HCT116 (cell line): Measurements from ENCODE around the gene LYSMD4. TPM values are rescaled to one million over a fixed set of nuclear protein-coding genes. Genes with fewer than 3 reads are reported as not detected.

Experiments
- ATAC-seq: fragments of 200-7000 bp; cut with Tn5 transposase; 2 replicates; pipeline ENCODE4 v1.9.1; 2020; ENCODE audit warnings: mild to moderate bottlenecking, moderate library complexity
- BruUV-seq: library from RNA; stranded (reverse); fragments of 400-500 nt; replicated peaks from 2 replicates; lab custom pipeline; 2021; lab: Mats Ljungman, UMichigan
- CTCF ChIA-PET: fragments of 300-600 bp; sonication (Branson Sonifier 250); formaldehyde crosslinking; loops from one replicate; lab custom pipeline; 2021; ENCODE audit warnings: antibody characterized with exemption; lab: Charles Lee
- POLR2A ChIA-PET: fragments of 300-600, 350-600 bp; sonication (Branson Sonifier 250); formaldehyde crosslinking; loops from one replicate; lab custom pipeline; 2021; ENCODE audit warnings: antibody characterized with exemption; lab: Charles Lee
- RAD21 ChIA-PET, 2 experiments: fragments of 300-600 bp; sonication (Branson Sonifier 250); formaldehyde crosslinking; loops; one replicate each; lab custom pipeline; 2023; ENCODE audit warnings: low total read pairs in 2 of 2; ENCODE audit not compliant: uncharacterized antibody in 2 of 2, unreplicated experiment in 2 of 2, low non-redundant PET in 1 of 2; lab: Charles Lee
- DNase-seq: peaks from one replicate; pipeline ENCODE4 v3.0.0-alpha.2; 2010; ENCODE audit warnings: low read depth, low spot score
- H2AFZ ChIP-seq: fragments of 200-600 bp; shearing (Covaris generic), sonication (generic); 2 replicates; pipeline ENCODE4 v1.6.1; 2017; ENCODE audit warnings: low read depth, mixed run types, mixed read lengths, antibody characterized with exemption, low read length; ENCODE audit not compliant: poor library complexity, severe bottlenecking
- H3K27ac ChIP-seq: 2 replicates; pipeline ENCODE4 v1.5.1; 2012; ENCODE audit warnings: low read depth, low read length
- H3K27me3 ChIP-seq: fragments of 200-600 bp; sonication (generic); 2 replicates; pipeline ENCODE4 v1.6.1; 2016; ENCODE audit warnings: mixed run types, low read length, mixed read lengths; ENCODE audit not compliant: insufficient read depth
- H3K36me3 ChIP-seq, 2 experiments: fragments of 200-500 bp in 1 of 2; fragments of 200-600 bp in 1 of 2; sonication (Bioruptor generic) in 1 of 2; sonication (generic) in 1 of 2; 2 replicates each; pipeline versions ENCODE4 v1.5.1 to v1.6.1; 2014 to 2016; ENCODE audit warnings: low read length in 2 of 2, inconsistent platforms in 1 of 2, mixed read lengths in 1 of 2, mixed run types in 1 of 2; ENCODE audit not compliant: insufficient read depth in 2 of 2, control insufficient read depth in 1 of 2
- H3K4me1 ChIP-seq, 2 experiments: fragments of 200-600 bp in 1 of 2; sonication (generic) in 1 of 2; 2 replicates each; pipeline versions ENCODE4 v1.5.1 to v1.6.1; 2012 to 2017; ENCODE audit warnings: low read length in 2 of 2, inconsistent platforms in 1 of 2, mild to moderate bottlenecking in 1 of 2, mixed read lengths in 1 of 2, mixed run types in 1 of 2, moderate library complexity in 1 of 2; ENCODE audit not compliant: insufficient read depth in 2 of 2, control insufficient read depth in 1 of 2
- H3K4me2 ChIP-seq: fragments of 200-600 bp; sonication (generic); 2 replicates; pipeline ENCODE4 v1.6.1; 2017; ENCODE audit warnings: mixed run types, low read length, mixed read lengths
- H3K4me3 ChIP-seq, 2 experiments: fragments of 200-600 bp in 1 of 2; sonication (generic) in 1 of 2; replicated peaks in 1 of 2; 2 replicates each; pipeline ENCODE4 v1.5.1; 2011 to 2016; ENCODE audit warnings: low read length in 2 of 2, control low read depth in 1 of 2, low read depth in 1 of 2, mild to moderate bottlenecking in 1 of 2, mixed read lengths in 1 of 2, mixed run types in 1 of 2
- H3K79me2 ChIP-seq: fragments of 200-600 bp; sonication (generic); 2 replicates; pipeline ENCODE4 v1.6.1; 2017; ENCODE audit warnings: mild to moderate bottlenecking, mixed run types, low read length, moderate library complexity, mixed read lengths; ENCODE audit not compliant: insufficient read depth
- H3K9ac ChIP-seq: fragments of 200-600 bp; sonication (generic); 2 replicates; pipeline ENCODE4 v1.6.1; 2016; ENCODE audit warnings: low read length, mixed read lengths
- H3K9me2 ChIP-seq: fragments of 200-600 bp; sonication (generic), shearing (Covaris generic); 2 replicates; pipeline ENCODE4 v1.6.1; 2017; ENCODE audit warnings: mixed run types, mild to moderate bottlenecking, moderate library complexity; ENCODE audit not compliant: insufficient read depth
- H3K9me3 ChIP-seq, 2 experiments: fragments of 200-500 bp in 1 of 2; fragments of 200-600 bp in 1 of 2; sonication (Bioruptor generic) in 1 of 2; sonication (generic) in 1 of 2; 2 replicates each; pipeline ENCODE4 v1.6.1; 2014 to 2017; ENCODE audit warnings: low read length in 2 of 2, mixed read lengths in 2 of 2, inconsistent platforms in 1 of 2, low read depth in 1 of 2, mild to moderate bottlenecking in 1 of 2, mixed run types in 1 of 2, moderate library complexity in 1 of 2; ENCODE audit not compliant: control insufficient read depth in 1 of 2, insufficient read depth in 1 of 2
- H4K20me1 ChIP-seq: fragments of 200-600 bp; sonication (generic), shearing (Covaris generic); 2 replicates; pipeline ENCODE4 v1.6.1; 2017; ENCODE audit warnings: mixed run types, mild to moderate bottlenecking, moderate library complexity; ENCODE audit not compliant: insufficient read depth
- CEBPB ChIP-seq: IDR thresholded peaks from 2 replicates; pipeline ENCODE4 v1.6.1; 2012; ENCODE audit warnings: low read depth
- CTCF ChIP-seq, 3 experiments: fragments of 200-600 bp in 1 of 3; sonication (generic) in 1 of 3; IDR thresholded peaks in 2 of 3; conservative IDR thresholded peaks in 1 of 3; 2 replicates each; pipeline ENCODE4 v1.5.1; 2012 to 2017; ENCODE audit warnings: low read depth in 2 of 3, low read length in 2 of 3, antibody characterized with exemption in 1 of 3, borderline replicate concordance in 1 of 3, control low read depth in 1 of 3, mild to moderate bottlenecking in 1 of 3, mixed read lengths in 1 of 3, mixed run types in 1 of 3, moderate library complexity in 1 of 3; ENCODE audit not compliant: insufficient read depth in 1 of 3
- EZH2 ChIP-seq: fragments of 200-600 bp; sonication (generic); IDR thresholded peaks from 2 replicates; pipeline ENCODE4 v1.6.1; 2017; ENCODE audit warnings: antibody characterized with exemption, mixed run types
- POLR2A ChIP-seq: IDR thresholded peaks from 2 replicates; pipeline ENCODE4 v1.7.0; 2011; ENCODE audit warnings: borderline replicate concordance; ENCODE audit not compliant: insufficient read depth, insufficient read length; ENCODE audit errors: extremely low read depth
- POLR2AphosphoS5 ChIP-seq: IDR thresholded peaks from 2 replicates; pipeline ENCODE4 v1.6.1; 2011; ENCODE audit warnings: mild to moderate bottlenecking, low read depth, low read length, moderate library complexity
- REST ChIP-seq: IDR thresholded peaks from 2 replicates; pipeline ENCODE4 v1.6.1; 2012; ENCODE audit warnings: low read depth
- SP1 ChIP-seq: IDR thresholded peaks from 2 replicates; pipeline ENCODE4 v1.6.1; 2012; ENCODE audit warnings: low read depth
- SRF ChIP-seq: IDR thresholded peaks from 2 replicates; pipeline ENCODE4 v1.6.1; 2012; ENCODE audit warnings: low read depth
- ZBTB33 ChIP-seq: IDR thresholded peaks from 2 replicates; pipeline ENCODE4 v1.6.1; 2011; ENCODE audit warnings: mild to moderate bottlenecking, low read length, moderate library complexity; ENCODE audit not compliant: insufficient replicate concordance; ENCODE audit errors: extremely low read depth
- ZFX ChIP-seq: fragments of 450-650 bp; IDR thresholded peaks from 2 replicates; pipeline ENCODE4 v1.6.1; 2017
- intact Hi-C: fragments of 100-400 bp; cut with micrococcal nuclease; formaldehyde crosslinking; loops from 2 replicates; pipeline ENCODE4 v1.10.0; 2022
- total RNA-seq: library from RNA; stranded (reverse); gene quantifications from one replicate; pipeline ENCODE4 v1.2.1, GENCODE V29; 2021; ENCODE audit not compliant: unreplicated experiment

Gene LYSMD4
- total RNA-seq, 1 experiment from 2014 or later: 8.6 TPM

GRCh38 chr15:99732751-99733267 lies 428 bp downstream of the LYSMD4 start:
- H3K9me3 ChIP-seq: no peaks in the 10 kb centered on the region
- H2AFZ ChIP-seq: no peak overlapping the region
- H3K4me1 ChIP-seq: peaks cover 3 to 13% of the 10 kb centered on the region in 2 experiments; a peak in 3 of 4 replicates
- peak overlapping the region; percentile 86 for H3K4me2 ChIP-seq
- intact Hi-C loops: no loop called here
- ChIA-PET RAD21 (interaction anchor here (0.6 to 1.0 kb wide), 5 partner anchors 14 to 460 kb away, joined by 3 to 6 read pairs (median 3); no protein-coding TSS in a partner anchor), POLR2A (interaction anchor here (0.6 to 1.6 kb wide), 9 partner anchors 23 to 1107 kb away, joined by 3 to 6 read pairs (median 4); partner anchors contain the start of gene TTC23), CTCF (interaction anchor here (0.6 to 1.8 kb wide), 5 partner anchors 14 to 460 kb away, joined by 3 to 19 read pairs (median 9); no protein-coding TSS in a partner anchor)
- H3K27me3 ChIP-seq: no peaks in the 10 kb centered on the region
- peak; percentile 52 for ATAC-seq
- no peaks in the 10 kb centered on the region for H3K9me2 ChIP-seq
- H4K20me1 ChIP-seq: no peaks in the 10 kb centered on the region
- H3K79me2 ChIP-seq: no peaks in the 10 kb centered on the region
- DNase-seq: no peak
- no TSS peak for BruUV-seq
- H3K36me3 ChIP-seq: no peaks in the 10 kb centered on the region
- peak overlapping the region; percentile 64 to 73 for H3K4me3 ChIP-seq
- TF ChIP-seq EZH2 (no peak), REST (no peak), SRF (no peak), ZBTB33 (no peak), ZFX (no peak), CEBPB (no peak), SP1 (no peak), CTCF (IDR thresholded peaks at IDR 0.05 in 2 of 3, conservative IDR thresholded peaks at IDR 0.05 in 1 of 3; ENCODE audit: borderline replicate concordance in 1 of 3, insufficient read depth in 1 of 3, low read depth in 2 of 3, low read length in 2 of 3) (no peak), POLR2A (no peak), POLR2AphosphoS5 (no peak)
- peak overlapping the region; percentile 37; the same call in 1 of the 2 replicates for H3K27ac ChIP-seq
- peak overlapping the region; percentile 60 for H3K9ac ChIP-seq
